ENCODE measurements around the gene SDK1. TPM values are rescaled to one million over a fixed set of nuclear protein-coding genes. Genes with fewer than 3 reads are reported as not detected.

Gene SDK1
- total and polyA plus RNA-seq, 11 donors = 2.2 to 5.8 (median 3.4) TPM

GRCh38 chr7:4279216-4279615 is 978.2 kb downstream of the SDK1 start:
- TF ChIP-seq POLR2A (IDR thresholded peaks at IDR 0.05) = no peak
- TF ChIP-seq, protein P1, sequence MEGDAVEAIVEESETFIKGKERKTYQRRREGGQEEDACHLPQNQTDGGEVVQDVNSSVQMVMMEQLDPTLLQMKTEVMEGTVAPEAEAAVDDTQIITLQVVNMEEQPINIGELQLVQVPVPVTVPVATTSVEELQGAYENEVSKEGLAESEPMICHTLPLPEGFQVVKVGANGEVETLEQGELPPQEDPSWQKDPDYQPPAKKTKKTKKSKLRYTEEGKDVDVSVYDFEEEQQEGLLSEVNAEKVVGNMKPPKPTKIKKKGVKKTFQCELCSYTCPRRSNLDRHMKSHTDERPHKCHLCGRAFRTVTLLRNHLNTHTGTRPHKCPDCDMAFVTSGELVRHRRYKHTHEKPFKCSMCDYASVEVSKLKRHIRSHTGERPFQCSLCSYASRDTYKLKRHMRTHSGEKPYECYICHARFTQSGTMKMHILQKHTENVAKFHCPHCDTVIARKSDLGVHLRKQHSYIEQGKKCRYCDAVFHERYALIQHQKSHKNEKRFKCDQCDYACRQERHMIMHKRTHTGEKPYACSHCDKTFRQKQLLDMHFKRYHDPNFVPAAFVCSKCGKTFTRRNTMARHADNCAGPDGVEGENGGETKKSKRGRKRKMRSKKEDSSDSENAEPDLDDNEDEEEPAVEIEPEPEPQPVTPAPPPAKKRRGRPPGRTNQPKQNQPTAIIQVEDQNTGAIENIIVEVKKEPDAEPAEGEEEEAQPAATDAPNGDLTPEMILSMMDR (IDR thresholded peaks at IDR 0.05) = no peak
- WGBS, 4 donors = 74 to 90% (median 76%) methylated on average over 3 of the region's 3 CpGs
- H3K9me3 ChIP-seq = peaks cover 0 to 11% (median 0%) of the 10 kb centered on the region in 12 donors
- H3K27ac ChIP-seq = no peak overlapping the region
- no peak for DNase-seq
- H3K27me3 ChIP-seq = no peaks in the 10 kb centered on the region
- ATAC-seq = no peak
- intact Hi-C loops (cut with DNase I) = no loop called here
- H3K4me1 ChIP-seq = no peaks in the 10 kb centered on the region
- no peak overlapping the region for H3K4me3 ChIP-seq
- no peaks in the 10 kb centered on the region for H3K36me3 ChIP-seq

- intact Hi-C loops (cut with DNase I) = no loop called here
- ATAC-seq (no peak), DNase-seq (no peak)
- Histone ChIP-seq H3K4me3 (no peak overlapping the region), H3K27ac (no peak overlapping the region), H3K9me3 (no peaks in the 10 kb centered on the region), H3K36me3 (no peaks in the 10 kb centered on the region), H3K27me3 (no peaks in the 10 kb centered on the region), H3K4me1 (no peaks in the 10 kb centered on the region)
- WGBS, 4 donors = 70 to 82% (median 76%) methylated on average over 8 to 9 of the region's 9 CpGs
- TF ChIP-seq, protein P1 (IDR thresholded peaks at IDR 0.05) = no peak
- TF ChIP-seq POLR2A (IDR thresholded peaks at IDR 0.05) = no peak
Measured at GRCh38 chr7:4281231-4281993, 980.4 kb downstream of the SDK1 start.

GRCh38 chr7:4282434-4283223 is 981.6 kb downstream of the SDK1 start:
- TF ChIP-seq POLR2A (IDR thresholded peaks at IDR 0.05) = no peak
- WGBS, 4 donors = 78 to 86% (median 83%) methylated on average over 14 of the region's 14 CpGs
- H3K4me3 ChIP-seq = no peak overlapping the region
- DNase-seq = no peak
- no peaks in the 10 kb centered on the region for H3K27me3 ChIP-seq
- no peak for ATAC-seq
- H3K9me3 ChIP-seq = peaks cover 0 to 5% (median 0%) of the 10 kb centered on the region in 12 donors
- H3K36me3 ChIP-seq = no peaks in the 10 kb centered on the region
- H3K27ac ChIP-seq = no peak overlapping the region
- intact Hi-C loops (cut with DNase I) = no loop called here
- H3K4me1 ChIP-seq = no peaks in the 10 kb centered on the region

GRCh38 chr7:4286351-4286750 is 985.3 kb downstream of the SDK1 start:
- 59 to 67% (median 62%) methylated on average over 9 of the region's 9 CpGs for WGBS, 4 donors
- no peaks in the 10 kb centered on the region for H3K36me3 ChIP-seq

More at GRCh38 chr7:4286351-4286750, 985.3 kb downstream of the SDK1 start:
- H3K4me1 ChIP-seq = no peaks in the 10 kb centered on the region
- H3K9me3 ChIP-seq = peaks cover 0 to 18% (median 0%) of the 10 kb centered on the region in 12 donors
- H3K4me3 ChIP-seq = no peak overlapping the region
- DNase-seq (no peak), ATAC-seq (no peak)
- H3K27me3 ChIP-seq = no peaks in the 10 kb centered on the region
- intact Hi-C loops (cut with DNase I) = no loop called here
- TF ChIP-seq, protein P1 (IDR thresholded peaks at IDR 0.05) = no peak
- no peak for TF ChIP-seq POLR2A (IDR thresholded peaks at IDR 0.05)
- H3K27ac ChIP-seq = no peak overlapping the region
